GM18526 (cell line): ENCODE measurements around the gene SPINDOC.

ENCODE experiments used
- POLR2A ChIP-seq: IDR thresholded peaks from 3 replicates; pipeline ENCODE4 v1.6.1; 2011; ENCODE audit not compliant: insufficient read length; ENCODE audit errors: extremely low read depth

Gene SPINDOC

DNA sequence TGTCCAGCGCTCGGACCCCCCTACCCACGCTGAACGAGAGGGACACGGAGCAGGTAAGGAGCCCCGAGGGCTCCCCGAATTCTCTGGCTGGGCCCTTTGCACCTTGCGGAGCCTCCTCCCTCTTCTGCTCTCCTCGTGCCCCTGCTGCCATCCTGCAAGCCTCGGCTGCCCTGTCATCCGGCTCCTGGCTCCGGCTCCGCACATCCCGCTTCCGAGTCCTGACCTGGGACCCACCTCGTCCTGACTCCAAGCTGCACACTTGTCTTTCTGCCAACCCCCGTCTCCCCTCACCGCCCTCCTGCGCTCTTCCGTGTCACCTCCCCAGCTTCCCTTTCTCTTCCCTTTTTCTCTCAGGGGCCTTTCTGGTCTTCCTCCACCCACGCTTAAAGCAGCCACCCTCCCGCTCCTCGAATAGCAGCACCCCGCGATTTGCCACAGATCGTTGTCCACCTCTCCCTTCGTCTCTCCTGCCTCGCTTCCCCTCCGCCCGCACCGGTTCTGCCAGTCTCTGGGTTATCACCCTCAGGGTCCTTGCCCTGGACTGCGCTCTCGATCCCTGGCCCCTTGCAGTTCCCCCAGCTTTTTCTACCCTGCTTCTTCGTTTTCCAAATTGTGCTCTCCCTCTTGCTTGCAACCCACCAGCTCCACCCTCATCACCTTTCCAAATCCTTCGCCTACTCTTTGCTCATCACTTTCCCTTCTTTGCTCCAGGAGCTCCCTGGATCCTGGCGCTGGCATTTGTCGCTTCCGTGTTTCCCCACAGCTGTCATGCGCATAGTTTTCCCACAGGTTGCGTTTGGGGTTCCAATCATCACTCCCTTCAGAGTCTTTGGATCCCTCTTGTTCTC lies 26.5 kb downstream of the SPINDOC start:
- TF ChIP-seq POLR2A = peak; percentile 40

DNA sequence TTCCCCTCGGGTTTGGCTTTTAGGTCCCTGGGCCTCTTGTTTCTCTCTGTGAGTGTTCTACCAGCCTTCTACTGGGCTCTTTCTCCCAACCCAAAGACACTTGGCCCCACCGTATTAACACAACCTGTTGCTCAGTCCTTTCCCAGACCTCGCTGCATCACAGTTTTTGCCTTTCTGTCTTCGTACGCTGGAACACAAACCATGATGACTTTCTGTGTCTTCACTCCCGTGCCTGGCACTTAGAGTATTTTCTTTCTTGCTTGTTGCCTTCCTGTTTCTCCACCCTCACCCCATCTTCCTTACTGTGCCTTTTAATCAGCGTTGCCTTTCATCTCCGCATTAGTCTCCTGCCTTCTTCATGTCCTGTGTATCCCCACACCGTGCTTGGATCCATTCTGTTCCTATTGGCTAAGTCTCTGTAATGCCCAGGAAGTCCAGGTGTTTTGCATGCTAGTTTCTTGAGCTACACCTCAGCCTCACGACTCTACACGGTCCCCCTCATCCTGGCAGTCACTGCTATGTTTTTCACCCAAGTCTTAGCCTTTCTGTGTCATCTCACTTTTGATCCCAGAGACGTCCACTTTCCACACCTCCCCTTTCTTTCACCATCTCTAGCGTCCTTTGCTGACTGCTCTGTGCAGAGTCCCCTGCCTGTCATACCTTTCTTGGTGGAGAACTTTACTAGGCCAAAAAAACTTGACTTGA lies 27.3 kb downstream of the SPINDOC start:
- TF ChIP-seq POLR2A = no peak

DNA sequence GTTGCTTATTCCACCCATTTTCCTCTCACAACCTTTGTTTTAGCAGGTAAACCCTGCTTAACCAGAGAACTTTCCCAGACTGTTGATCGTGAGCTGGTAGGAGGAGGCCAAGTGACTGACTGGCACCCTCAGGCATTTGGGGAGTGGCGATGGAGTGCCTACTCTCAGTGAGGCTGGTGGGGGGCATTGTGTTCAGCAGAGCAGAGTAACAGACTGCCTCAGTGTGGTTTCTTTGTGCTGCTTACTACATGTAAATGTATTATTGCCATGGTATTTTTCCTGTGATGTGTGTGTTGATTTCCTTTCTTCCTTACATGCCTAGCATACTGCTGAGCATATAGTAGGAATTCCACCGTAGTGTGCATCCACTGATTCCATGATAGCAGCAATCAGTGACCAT lies 28.3 kb downstream of the SPINDOC start:
- no peak for TF ChIP-seq POLR2A

DNA sequence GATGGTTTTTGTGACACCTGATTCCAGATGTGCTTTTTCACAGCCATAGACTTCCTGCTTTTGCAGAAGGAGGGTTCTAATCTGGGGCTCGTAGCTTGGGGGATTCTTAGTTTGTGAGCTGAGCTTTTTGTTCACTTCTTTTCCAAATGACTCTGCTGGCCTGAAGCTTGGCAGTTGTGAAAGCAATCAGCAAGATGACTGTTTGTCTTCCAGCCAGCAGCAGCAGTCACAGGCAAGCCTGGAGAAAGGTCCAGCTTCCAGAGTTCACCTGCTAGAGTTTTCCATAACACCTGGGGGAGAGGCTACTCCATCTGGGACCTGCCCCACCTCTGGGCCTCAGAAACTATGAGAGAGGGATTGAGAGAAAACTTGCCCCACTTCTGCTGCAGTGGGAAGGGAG lies 29.8 kb downstream of the SPINDOC start:
- no peak for TF ChIP-seq POLR2A

DNA sequence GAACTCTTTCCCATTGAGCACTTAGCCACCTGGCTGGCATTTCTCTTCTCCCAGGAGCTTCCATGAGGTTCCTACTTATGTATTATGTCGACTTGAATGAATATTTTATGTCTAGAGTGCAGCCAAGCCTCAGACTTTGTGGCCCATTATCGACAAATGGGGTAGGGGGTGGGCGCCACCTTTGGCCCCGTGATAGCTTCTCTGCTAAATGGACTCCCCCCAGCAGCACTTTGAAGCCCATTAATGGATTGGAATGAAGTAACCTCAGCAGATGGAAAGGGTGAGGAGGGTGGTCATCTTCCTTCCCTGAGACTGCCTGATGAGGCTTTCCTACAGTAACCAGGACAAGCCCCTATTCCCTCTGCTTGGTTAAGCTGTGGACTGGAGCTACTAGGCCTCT lies 31.6 kb downstream of the SPINDOC start:
- TF ChIP-seq POLR2A = no peak

DNA sequence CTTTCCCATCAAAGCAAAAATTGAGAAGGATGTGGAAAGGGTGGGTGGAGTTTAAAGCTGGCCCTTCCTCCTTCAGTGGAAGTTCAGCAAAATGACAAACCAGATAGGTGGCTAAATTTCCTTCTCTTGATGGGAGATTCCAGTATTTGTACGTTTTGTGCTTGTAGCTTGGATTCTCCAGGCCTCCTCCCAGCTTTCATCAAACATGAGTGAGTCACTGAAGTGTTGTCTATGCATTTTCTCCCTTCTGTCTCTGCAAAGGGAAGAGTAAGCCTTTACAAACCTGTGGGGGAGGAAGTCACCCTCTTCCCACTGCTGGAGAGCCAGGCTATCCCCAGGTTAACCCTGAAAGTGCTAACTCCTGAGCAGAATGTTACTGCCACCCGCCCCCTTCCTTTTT lies 32.0 kb downstream of the SPINDOC start:
- TF ChIP-seq POLR2A = no peak

DNA sequence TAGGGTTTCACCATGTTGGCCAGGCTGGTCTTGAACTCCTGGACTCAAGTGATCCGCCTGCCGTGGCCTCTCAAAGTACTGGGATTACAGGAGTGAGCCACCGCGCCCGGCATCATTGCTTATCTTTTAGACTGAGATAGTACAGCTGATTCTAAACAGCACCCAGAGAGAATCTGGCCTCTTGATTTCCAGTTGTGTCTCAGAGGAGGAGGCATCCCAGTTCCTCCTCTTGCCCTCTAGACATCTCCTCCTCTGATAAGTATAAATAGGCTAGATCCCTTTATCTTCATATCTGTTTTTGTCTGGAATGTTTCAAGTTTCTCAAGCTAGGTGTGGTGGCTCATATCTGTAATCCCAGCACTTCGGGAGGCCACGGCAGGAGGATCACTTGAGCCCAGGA lies 32.7 kb downstream of the SPINDOC start:
- no peak for TF ChIP-seq POLR2A

DNA sequence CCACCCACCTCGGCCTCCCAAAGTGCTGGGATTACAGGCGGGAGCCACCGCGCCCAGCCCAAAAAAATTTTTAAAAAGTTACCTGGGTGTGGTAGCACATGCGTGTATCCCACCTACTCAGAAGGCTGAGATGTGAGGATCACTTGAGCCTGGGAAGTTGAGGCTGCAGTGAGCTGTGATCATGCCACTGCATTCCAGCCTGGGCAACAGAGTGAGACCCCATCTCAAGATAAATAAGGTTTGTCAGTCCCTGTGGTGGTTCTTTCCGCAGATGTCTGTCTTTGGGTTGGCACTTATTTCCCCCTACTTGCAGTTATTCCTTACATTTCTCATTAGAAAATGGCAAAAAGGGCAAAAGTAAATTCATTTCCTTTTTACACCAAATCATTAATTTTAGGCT lies 33.6 kb downstream of the SPINDOC start:
- no peak for TF ChIP-seq POLR2A

DNA sequence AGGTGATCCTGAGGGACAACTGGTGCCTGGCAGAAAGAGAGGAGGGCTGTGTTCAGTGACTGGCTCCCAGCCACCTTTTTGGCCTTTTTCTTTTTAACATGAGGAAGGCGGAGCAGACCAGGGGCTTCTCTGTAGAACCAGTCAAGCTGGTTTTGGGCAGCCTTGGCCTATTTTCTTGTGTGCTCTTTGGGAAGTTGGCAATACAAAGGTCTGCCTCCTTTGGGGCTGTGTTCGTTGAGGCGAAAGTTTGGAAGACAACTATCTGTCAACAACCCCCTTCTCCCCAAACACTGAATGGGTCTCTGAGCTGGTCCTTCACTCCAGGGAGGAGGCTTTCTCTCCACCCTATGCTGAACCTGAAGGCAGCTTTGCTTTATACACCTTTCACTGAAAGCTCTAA lies 34.1 kb downstream of the SPINDOC start:
- TF ChIP-seq POLR2A = no peak

DNA sequence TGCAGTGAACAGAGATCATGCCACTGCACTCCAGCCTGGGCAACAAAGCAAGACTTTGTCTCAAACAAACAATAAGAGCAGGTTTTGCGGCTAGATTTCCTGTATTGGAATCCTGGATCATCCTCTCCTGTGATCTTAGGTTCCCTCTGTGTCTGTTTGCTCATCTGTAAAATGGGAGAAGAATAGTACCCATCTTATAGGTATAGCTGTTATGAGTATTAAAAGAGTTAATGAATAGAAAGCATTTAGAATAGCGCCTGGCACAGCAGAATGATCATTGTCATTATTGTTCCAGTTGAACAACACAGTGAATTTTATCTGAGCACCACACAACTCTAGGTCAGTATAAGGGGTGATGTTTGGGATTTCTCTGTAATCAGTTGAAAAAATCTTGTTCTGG lies 36.4 kb downstream of the SPINDOC start:
- TF ChIP-seq POLR2A = no peak

DNA sequence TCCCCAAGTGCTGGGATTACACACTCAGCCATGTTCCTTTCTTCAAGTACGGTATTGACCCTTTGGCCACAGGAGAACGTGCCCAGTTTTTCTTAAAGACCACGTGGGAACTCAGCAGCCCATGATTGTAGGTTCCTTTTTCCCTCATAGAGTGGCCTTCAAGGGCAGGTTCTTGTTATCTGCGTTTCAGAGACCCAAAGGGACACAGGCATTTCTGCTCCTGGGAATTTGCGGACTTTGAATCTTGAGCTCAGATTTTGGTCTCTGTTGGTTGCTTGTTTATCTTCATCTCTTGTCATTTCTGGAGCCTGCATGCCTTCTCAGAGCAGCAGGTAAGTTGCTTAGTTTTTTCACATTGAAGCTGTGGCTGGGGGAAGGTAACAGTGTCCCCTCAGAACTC lies 37.7 kb downstream of the SPINDOC start:
- TF ChIP-seq POLR2A = no peak

DNA sequence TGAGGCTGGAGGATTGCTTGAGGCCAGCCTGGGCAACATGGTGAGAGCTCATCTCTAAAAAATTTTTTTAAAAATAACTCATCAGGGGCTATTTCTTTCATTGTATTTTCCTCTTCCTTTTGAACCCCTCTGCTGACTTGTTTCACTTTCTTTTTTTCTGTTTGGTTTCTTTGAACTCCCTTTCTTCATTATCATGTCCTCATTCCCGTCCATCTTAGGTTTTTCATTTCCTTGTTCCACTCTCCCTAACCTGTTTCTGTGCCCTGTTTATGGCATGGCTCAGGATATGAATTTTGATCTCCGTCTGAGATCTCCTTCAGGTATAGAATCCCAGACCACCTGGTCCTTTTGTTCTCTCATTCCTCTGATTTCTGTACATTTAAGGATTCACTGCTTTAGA lies 38.1 kb downstream of the SPINDOC start:
- no peak for TF ChIP-seq POLR2A

DNA sequence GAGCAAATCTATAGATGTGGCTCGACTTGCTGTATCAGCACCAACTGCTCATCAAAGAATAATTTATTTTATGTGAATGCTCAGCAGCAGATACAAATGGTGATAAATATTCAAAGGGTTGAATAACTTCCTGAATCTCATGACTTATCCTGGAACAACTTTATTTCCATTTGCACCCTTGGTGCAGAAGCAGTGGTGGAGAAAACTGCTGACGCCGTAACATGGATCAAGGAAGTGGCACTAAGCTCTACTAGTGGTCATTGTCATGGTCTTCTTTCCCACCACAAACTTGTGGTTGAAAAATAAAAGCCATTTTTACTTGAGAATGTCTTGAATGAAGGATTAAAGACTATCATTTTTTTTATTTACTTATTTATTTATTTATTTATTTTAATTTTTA lies 40.2 kb downstream of the SPINDOC start:
- TF ChIP-seq POLR2A = no peak

DNA sequence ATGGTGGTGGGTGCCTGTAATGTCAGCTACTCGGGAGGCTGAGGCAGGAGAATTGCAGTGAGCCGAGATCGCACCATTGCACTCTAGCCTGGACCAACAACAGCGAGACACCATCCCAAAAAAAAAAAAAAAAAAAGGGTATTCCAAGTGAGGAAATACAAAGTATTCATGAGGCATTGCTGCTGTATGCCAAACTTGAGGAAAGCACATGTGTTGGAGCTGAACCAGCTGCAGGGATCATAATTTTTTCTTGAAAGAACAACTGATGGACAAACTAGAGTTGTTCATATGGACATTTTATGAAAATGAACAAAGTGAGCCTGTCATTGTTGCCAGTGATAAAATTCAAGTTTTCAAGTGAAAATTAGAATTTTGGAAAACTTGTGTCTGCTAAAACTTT lies 41.4 kb downstream of the SPINDOC start:
- no peak for TF ChIP-seq POLR2A

DNA sequence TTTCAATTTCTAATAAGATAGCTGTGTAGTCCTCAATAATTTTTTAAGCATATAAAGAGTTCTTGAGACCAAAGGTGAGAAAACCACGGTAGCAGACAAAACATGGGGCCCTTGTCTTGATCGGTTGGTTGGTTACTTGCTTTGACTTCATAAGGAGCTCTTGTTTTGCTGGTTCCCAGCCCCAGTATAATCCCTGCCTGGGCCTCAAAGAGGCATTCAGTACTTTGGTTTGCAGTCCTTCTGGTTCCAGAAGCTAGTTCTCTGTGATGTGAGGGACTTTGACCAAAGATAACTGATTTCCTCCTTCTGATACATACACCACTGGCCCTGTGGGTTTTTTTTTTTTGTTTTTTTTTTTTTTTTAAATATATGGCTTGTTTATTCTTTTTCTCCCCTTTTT lies 42.7 kb downstream of the SPINDOC start:
- TF ChIP-seq POLR2A = no peak
